WTC11 (cell line): ENCODE results near the gene ARMC9. TPM values are rescaled to one million over a fixed set of nuclear protein-coding genes. Genes with fewer than 3 reads are reported as not detected.

Experiments used
- ATAC-seq: fragments of 200-7000 bp; cut with Tn5 transposase; 2 replicates; pipeline ENCODE4 v1.10.0; 2021; ENCODE audit warnings: mild to moderate bottlenecking, moderate library complexity
- CTCF ChIA-PET: fragments of 300-600 bp; sonication (Branson Sonifier 250); formaldehyde crosslinking; loops from one replicate; lab custom pipeline; 2021; ENCODE audit warnings: antibody characterized with exemption; lab: Charles Lee
- POLR2A ChIA-PET: fragments of 350-600 bp; sonication (Branson Sonifier 250); formaldehyde crosslinking; loops from one replicate; lab custom pipeline; 2021; ENCODE audit warnings: antibody characterized with exemption; lab: Charles Lee
- DNase-seq: peaks from one replicate; pipeline ENCODE4 v3.0.0; 2021; ENCODE audit warnings: low spot score
- H3K27ac Mint-ChIP-seq: 2 replicates; pipeline ENCODE4 v1.8.0; 2021; ENCODE audit warnings: mixed read lengths
- H3K27me3 Mint-ChIP-seq: 2 replicates; pipeline ENCODE4 v1.8.0; 2021; ENCODE audit warnings: low read depth, mild to moderate bottlenecking, moderate library complexity, mixed read lengths
- H3K36me3 Mint-ChIP-seq: 2 replicates; pipeline ENCODE4 v1.8.0; 2021; ENCODE audit warnings: mixed read lengths
- H3K4me1 Mint-ChIP-seq: 2 replicates; pipeline ENCODE4 v1.8.0; 2022; ENCODE audit warnings: mixed read lengths
- H3K4me3 Mint-ChIP-seq: 2 replicates; pipeline ENCODE4 v1.8.0; 2021; ENCODE audit warnings: mild to moderate bottlenecking, moderate library complexity, mixed read lengths
- H3K9me3 Mint-ChIP-seq: 2 replicates; pipeline ENCODE4 v1.8.0; 2021; ENCODE audit warnings: mixed read lengths
- AFF4 ChIP-seq: sonication (generic); formaldehyde crosslinking; IDR thresholded peaks from 2 replicates; pipeline ENCODE4 v1.8.1; 2023; ENCODE audit warnings: mild to moderate bottlenecking, missing genetic modification reagents, borderline replicate concordance
- ATF1 ChIP-seq: sonication (generic); formaldehyde crosslinking; IDR thresholded peaks from 2 replicates; pipeline ENCODE4 v1.8.1; 2023; ENCODE audit warnings: mild to moderate bottlenecking, moderate library complexity, missing genetic modification reagents
- E2F4 ChIP-seq: sonication (generic); formaldehyde crosslinking; IDR thresholded peaks from 2 replicates; pipeline ENCODE4 v1.8.1; 2022; ENCODE audit warnings: low read depth, mild to moderate bottlenecking, moderate library complexity, missing genetic modification reagents, borderline replicate concordance
- EMX1 ChIP-seq: fragments of 250-450 bp; sonication (Bioruptor Pico); IDR thresholded peaks from 2 replicates; pipeline ENCODE4 v1.8.0; 2021; ENCODE audit warnings: mild to moderate bottlenecking
- KAT7 ChIP-seq: sonication (generic); formaldehyde crosslinking; IDR thresholded peaks from 2 replicates; pipeline ENCODE4 v1.8.1; 2023; ENCODE audit warnings: missing genetic modification reagents, mild to moderate bottlenecking, borderline replicate concordance
- MLX ChIP-seq: sonication (generic); formaldehyde crosslinking; IDR thresholded peaks from 2 replicates; pipeline ENCODE4 v1.8.1; 2023; ENCODE audit warnings: mild to moderate bottlenecking, missing genetic modification reagents, moderate library complexity
- PREB ChIP-seq: sonication (generic); formaldehyde crosslinking; IDR thresholded peaks from 2 replicates; pipeline ENCODE4 v1.8.1; 2022; ENCODE audit warnings: mild to moderate bottlenecking, missing genetic modification reagents, moderate library complexity, borderline replicate concordance
- SMAD3 ChIP-seq: sonication (generic); formaldehyde crosslinking; IDR thresholded peaks from 2 replicates; pipeline ENCODE4 v1.8.0; 2022; ENCODE audit warnings: missing genetic modification reagents, mild to moderate bottlenecking, borderline replicate concordance
- SOX15 ChIP-seq: fragments of 250-450 bp; sonication (Bioruptor Pico); IDR thresholded peaks from 2 replicates; pipeline ENCODE4 v1.9.0; 2021; ENCODE audit warnings: mild to moderate bottlenecking
- STAT6 ChIP-seq: sonication (generic); formaldehyde crosslinking; conservative IDR thresholded peaks from 2 replicates; pipeline ENCODE4 v1.8.1; 2023; ENCODE audit warnings: mild to moderate bottlenecking, low read depth, missing genetic modification reagents, moderate library complexity
- ZNF263 ChIP-seq: sonication (generic); formaldehyde crosslinking; IDR thresholded peaks from 2 replicates; pipeline ENCODE4 v1.8.1; 2022; ENCODE audit warnings: low read depth, mild to moderate bottlenecking, moderate library complexity, missing genetic modification reagents
- ZNF425 ChIP-seq: fragments of 250-450 bp; sonication (Bioruptor Pico); conservative IDR thresholded peaks from 2 replicates; pipeline ENCODE4 v1.9.0; 2021; ENCODE audit warnings: mild to moderate bottlenecking
- total RNA-seq: library from RNA; stranded (reverse); gene quantifications from 3 replicates; pipeline ENCODE4 v1.2.3, GENCODE V29; 2021

Gene ARMC9
- total RNA-seq, 1 experiment from 2014 or later, result 34.9 TPM

- TF ChIP-seq AFF4 (CRISPR knock-in tag) (no peak), SMAD3 (CRISPR knock-in tag) (no peak)
These were observed 155.0 kb downstream of the ARMC9 start (continued) for GRCh38 chr2:231353469-231353868.

GRCh38 chr2:231355508-231356465, 157.4 kb downstream of the ARMC9 start:
- Mint-ChIP-seq H3K27me3 (no peaks in the 10 kb centered on the region), H3K4me1 (peaks cover 43% of the 10 kb centered on the region), H3K9me3 (no peaks in the 10 kb centered on the region), H3K27ac (peak overlapping the region; percentile 75), H3K4me3 (no peak overlapping the region), H3K36me3 (peaks cover under 1% of the 10 kb centered on the region; the same call in 1 of the 2 replicates)
- ATAC-seq (peak; percentile 31), DNase-seq (no peak)
- CTCF ChIA-PET, result interaction anchor here (0.8 to 2.0 kb wide), 7 partner anchors 8 to 96 kb away, joined by 3 to 7 read pairs (median 3); no protein-coding TSS in a partner anchor
- TF ChIP-seq ATF1 (no peak), KAT7 (CRISPR knock-in tag) (no peak), SOX15 (CRISPR knock-in tag) (no peak), ZNF263 (no peak), E2F4 (CRISPR knock-in tag) (no peak), STAT6 (CRISPR knock-in tag) (no peak), MLX (CRISPR knock-in tag) (no peak), EMX1 (CRISPR knock-in tag) (no peak), PREB (no peak), ZNF425 (no peak)
- POLR2A ChIA-PET, result interaction anchor here (0.5 kb wide), 1 partner anchor 132 kb away, joined by 3 read pairs; no protein-coding TSS in a partner anchor
